GM19372 (cell line): ENCODE results near the gene STAMBP.

Source experiments
- ATAC-seq: cut with Tn5 transposase; IDR thresholded peaks from one replicate; pipeline ENCODE4 v1.9.1; 2021; ENCODE audit warnings: mild to moderate bottlenecking, low read depth, moderate library complexity; ENCODE audit not compliant: unreplicated experiment

Gene STAMBP

DNA sequence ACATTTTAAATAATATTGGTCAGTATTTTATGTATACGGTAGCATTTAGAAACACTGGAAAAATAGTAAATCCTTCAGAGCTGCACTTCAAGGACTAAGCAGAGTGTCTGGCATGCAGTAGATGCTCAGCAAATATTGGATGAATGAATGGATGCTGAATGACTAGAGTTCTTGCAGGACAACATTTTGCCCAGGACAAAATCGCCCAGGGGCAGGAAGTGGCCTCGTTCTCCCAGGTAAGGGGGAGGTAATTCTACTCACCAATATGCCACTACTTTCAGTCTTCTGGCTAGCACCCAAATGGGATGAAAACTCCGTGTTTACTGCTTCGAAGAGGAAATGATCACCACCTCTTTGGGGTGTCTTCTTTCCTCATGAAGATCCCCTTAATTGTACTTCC lies 93.9 kb downstream of the STAMBP start:
- ATAC-seq, result no peak
